ENCODE results near the gene CALML5. TPM values are rescaled to one million over a fixed set of nuclear protein-coding genes. Genes with fewer than 3 reads are reported as not detected.

The CALML5 gene
- total and polyA plus RNA-seq, 2 of the 4 experiments (the other 2 are of a cell fraction) = not detected

DNA sequence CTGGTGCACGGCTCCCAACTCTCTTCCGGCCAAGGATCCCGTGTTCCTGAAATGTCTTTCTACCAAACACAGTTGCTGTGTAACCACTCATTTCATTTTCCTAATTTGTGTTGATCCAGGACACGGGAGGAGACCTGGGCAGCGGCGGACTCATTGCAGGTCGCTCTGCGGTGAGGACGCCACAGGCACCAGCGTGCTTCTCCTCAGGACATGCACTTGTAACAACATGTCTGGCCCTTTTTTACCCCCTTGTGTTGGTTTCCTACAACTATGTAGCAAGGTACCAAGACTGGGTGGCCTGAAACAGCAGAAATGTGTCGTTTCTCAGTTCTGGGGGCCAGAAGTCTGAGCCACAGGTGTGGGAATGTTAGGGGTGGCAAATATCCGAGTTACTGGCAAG is 18.2 kb downstream of the CALML5 start:
- in situ Hi-C loops (cut with MboI; ENCODE audit: low sequenced_read_pairs) = no loop called here
- H3K4me1 ChIP-seq (ENCODE audit: control insufficient read depth, insufficient read depth, low read length) = no peaks in the 10 kb centered on the region; the same call in 1 of the 2 replicates
- no peak overlapping the region for H3K9ac ChIP-seq (ENCODE audit: low read depth, low read length)
- peaks cover 2% of the 10 kb centered on the region for H3K9me3 ChIP-seq (ENCODE audit: control insufficient read depth, insufficient read depth, low read length)
- no peak overlapping the region for H3K14ac ChIP-seq (replicated peaks; ENCODE audit: low read depth, low read length)
- H3K56ac ChIP-seq (ENCODE audit: extremely low read depth, insufficient read depth, low read length) = no peak overlapping the region
- H2AK9ac ChIP-seq (replicated peaks; ENCODE audit: low read depth, low read length, poor library complexity) = no peak overlapping the region
- H3K18ac ChIP-seq (ENCODE audit: low read depth, low read length) = no peak overlapping the region
- no peaks in the 10 kb centered on the region for H4K20me1 ChIP-seq (ENCODE audit: insufficient read depth, low read length)
- no peaks in the 10 kb centered on the region for H3K79me1 ChIP-seq (ENCODE audit: low read depth in 1 of 2, low read length in 2 of 2)
- no TSS peak for BruUV-seq (replicated peaks)
- no peak overlapping the region for H2BK120ac ChIP-seq (ENCODE audit: low read depth, low read length)
- no peak overlapping the region for H3K27ac ChIP-seq (ENCODE audit: insufficient read depth, low read length)
- no peak overlapping the region for H3K4ac ChIP-seq (ENCODE audit: low read depth, low read length)
- no peak overlapping the region for H3K4me3 ChIP-seq (ENCODE audit: insufficient read depth, low read depth, low read length)
- H3K9me1 ChIP-seq (ENCODE audit: insufficient read depth, low read length) = 0 out of 2 replicates have a peak, but pooled peaks cover 3% of the 10 kb centered on the region
- no peak for ATAC-seq (ENCODE audit: low read depth)
- H4K91ac ChIP-seq (ENCODE audit: insufficient read depth, low read depth, low read length) = no peak overlapping the region
- TF ChIP-seq CEBPB (IDR thresholded peaks at IDR 0.05; ENCODE audit: low read depth, low read length) (no peak), CHD1 (IDR thresholded peaks at IDR 0.05; ENCODE audit: low read depth, low read length) (no peak), RCOR1 (IDR thresholded peaks at IDR 0.05; ENCODE audit: insufficient replicate concordance, low read length) (no peak), NFE2L2 (IDR thresholded peaks at IDR 0.05; ENCODE audit: low read depth, low read length) (no peak), MAZ (IDR thresholded peaks at IDR 0.05; ENCODE audit: borderline replicate concordance, low read depth, low read length) (no peak), FOS (IDR thresholded peaks at IDR 0.05; ENCODE audit: low read depth, low read length) (no peak), BHLHE40 (IDR thresholded peaks at IDR 0.05; ENCODE audit: low read depth, low read length) (no peak), POLR2A (IDR thresholded peaks at IDR 0.05; ENCODE audit: low read depth, low read length) (no peak), MXI1 (IDR thresholded peaks at IDR 0.05; ENCODE audit: borderline replicate concordance, low read depth, low read length) (no peak), RAD21 (IDR thresholded peaks at IDR 0.05; ENCODE audit: low read length) (no peak)
- TF ChIP-seq, protein P1, sequence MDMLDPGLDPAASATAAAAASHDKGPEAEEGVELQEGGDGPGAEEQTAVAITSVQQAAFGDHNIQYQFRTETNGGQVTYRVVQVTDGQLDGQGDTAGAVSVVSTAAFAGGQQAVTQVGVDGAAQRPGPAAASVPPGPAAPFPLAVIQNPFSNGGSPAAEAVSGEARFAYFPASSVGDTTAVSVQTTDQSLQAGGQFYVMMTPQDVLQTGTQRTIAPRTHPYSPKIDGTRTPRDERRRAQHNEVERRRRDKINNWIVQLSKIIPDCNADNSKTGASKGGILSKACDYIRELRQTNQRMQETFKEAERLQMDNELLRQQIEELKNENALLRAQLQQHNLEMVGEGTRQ (IDR thresholded peaks at IDR 0.05; ENCODE audit: low read depth, low read length) = no peak
- TF ChIP-seq, protein P2, sequence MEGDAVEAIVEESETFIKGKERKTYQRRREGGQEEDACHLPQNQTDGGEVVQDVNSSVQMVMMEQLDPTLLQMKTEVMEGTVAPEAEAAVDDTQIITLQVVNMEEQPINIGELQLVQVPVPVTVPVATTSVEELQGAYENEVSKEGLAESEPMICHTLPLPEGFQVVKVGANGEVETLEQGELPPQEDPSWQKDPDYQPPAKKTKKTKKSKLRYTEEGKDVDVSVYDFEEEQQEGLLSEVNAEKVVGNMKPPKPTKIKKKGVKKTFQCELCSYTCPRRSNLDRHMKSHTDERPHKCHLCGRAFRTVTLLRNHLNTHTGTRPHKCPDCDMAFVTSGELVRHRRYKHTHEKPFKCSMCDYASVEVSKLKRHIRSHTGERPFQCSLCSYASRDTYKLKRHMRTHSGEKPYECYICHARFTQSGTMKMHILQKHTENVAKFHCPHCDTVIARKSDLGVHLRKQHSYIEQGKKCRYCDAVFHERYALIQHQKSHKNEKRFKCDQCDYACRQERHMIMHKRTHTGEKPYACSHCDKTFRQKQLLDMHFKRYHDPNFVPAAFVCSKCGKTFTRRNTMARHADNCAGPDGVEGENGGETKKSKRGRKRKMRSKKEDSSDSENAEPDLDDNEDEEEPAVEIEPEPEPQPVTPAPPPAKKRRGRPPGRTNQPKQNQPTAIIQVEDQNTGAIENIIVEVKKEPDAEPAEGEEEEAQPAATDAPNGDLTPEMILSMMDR (conservative IDR thresholded peaks at IDR 0.05; ENCODE audit: low read depth, low read length) = no peak
- H2BK20ac ChIP-seq (ENCODE audit: low read depth, low read length) = no peak overlapping the region
- no peak overlapping the region for H2AK5ac ChIP-seq (ENCODE audit: low read depth, low read length)
- ChIA-PET POLR2A (ENCODE audit: unreplicated experiment) (no interaction called here), CTCF (no interaction called here)
- H4K5ac ChIP-seq (ENCODE audit: low read depth, low read length) = no peak overlapping the region
- no peak overlapping the region for H2BK15ac ChIP-seq (ENCODE audit: low read depth, low read length)
- H2AFZ ChIP-seq (replicated peaks; ENCODE audit: low read length, poor library complexity) = no peak overlapping the region
- H3K4me2 ChIP-seq (ENCODE audit: low read depth, low read length) = no peak overlapping the region
- no peak overlapping the region for H2BK5ac ChIP-seq (ENCODE audit: low read depth, low read length, poor library complexity, severe bottlenecking)
- WGBS, 2 experiments (ENCODE audit: extremely low coverage in 2 of 2, insufficient read length in 1 of 2) = 93% methylated on average over 7 of the region's 12 CpGs; no CpG with 5 or more reads in 1 of the 2 experiments
- H3K27me3 ChIP-seq (ENCODE audit: control insufficient read depth, insufficient read depth, low read length) = peaks cover 4% of the 10 kb centered on the region; the same call in 1 of the 2 replicates
- intact Hi-C loops (cut with micrococcal nuclease) = no loop called here
- dilution Hi-C loops (cut with HindIII; ENCODE audit: low sequenced_read_pairs, unreplicated experiment) = no loop called here
- no peak overlapping the region for H3K23ac ChIP-seq (ENCODE audit: low read depth, low read length)
- no peak for DNase-seq
- H4K8ac ChIP-seq (ENCODE audit: low read depth in 2 of 2, low read length in 2 of 2) = no peak overlapping the region
- H3K36me3 ChIP-seq (ENCODE audit: control insufficient read depth, insufficient read depth, low read length) = no peaks in the 10 kb centered on the region

Data from IMR-90 (cell line).